ENCODE measurements around the gene RPA1. TPM values are rescaled to one million over a fixed set of nuclear protein-coding genes. Genes with fewer than 3 reads are reported as not detected.

Gene RPA1
- total and polyA plus RNA-seq, 2 of the 8 experiments (the other 6 are each of a cell fraction or from before 2014, with no cell fraction given): 79.1 to 194 TPM

- no peak for TF ChIP-seq CHD7 (IDR thresholded peaks at IDR 0.05; ENCODE audit: insufficient replicate concordance, low read length)
- TF ChIP-seq EZH2 (IDR thresholded peaks at IDR 0.05; ENCODE audit: low read depth, low read length, severe bottlenecking): no peak
- no peak for TF ChIP-seq BRCA1 (IDR thresholded peaks at IDR 0.05; ENCODE audit: low read depth, low read length)
- TF ChIP-seq NRF1 (IDR thresholded peaks at IDR 0.05; ENCODE audit: low read depth, low read length): no peak
- TF ChIP-seq NANOG (IDR thresholded peaks at IDR 0.05; ENCODE audit: insufficient read depth, low read depth, low read length, poor library complexity, severe bottlenecking): no peak
- no peak for TF ChIP-seq GTF2F1 (IDR thresholded peaks at IDR 0.05; ENCODE audit: borderline replicate concordance, low read depth, low read length)
- TF ChIP-seq SUZ12 (IDR thresholded peaks at IDR 0.05; ENCODE audit: low read length): no peak
- TF ChIP-seq TAF7 (optimal IDR thresholded peaks at IDR 0.05; ENCODE audit: borderline replicate concordance, low read depth, low read length): no peak
- TF ChIP-seq RAD21 (IDR thresholded peaks at IDR 0.05 in 1 of 2, conservative IDR thresholded peaks at IDR 0.05 in 1 of 2; ENCODE audit: low read depth in 2 of 2, low read length in 2 of 2): no peak
- TF ChIP-seq POLR2A (IDR thresholded peaks at IDR 0.05; ENCODE audit: control extremely low read depth in 1 of 2, low read depth in 2 of 2, low read length in 2 of 2): no peak
- TF ChIP-seq JUND (IDR thresholded peaks at IDR 0.05; ENCODE audit: low read length): no peak
Measured at GRCh38 chr17:1797323-1797722, 32.5 kb upstream of the RPA1 start (continued).

All from H1 (cell line).